ENCODE results near the gene TEX261.
"Not testable (repeated sequence)": the region's sequence is repeated elsewhere in the genome, so short reads cannot be mapped to it uniquely, and the experiment has no call there.

The TEX261 gene

GRCh38 chr2:70994699-70995425, at the start of gene TEX261:
TEX261 (minus strand) TSS chr2:70994873; CDS start chr2:70994757, 116 bp downstream.
- H3K9ac ChIP-seq (ENCODE audit: low read depth in 1 of 2, low read length in 2 of 2): peak within 1 kb of the TSS; percentile 79 to 82
- peak within 1 kb of the TSS; percentile 86 to 89 for H3K4me3 ChIP-seq (ENCODE audit: low read length in 2 of 2)
- no peaks in the 10 kb centered on the region for H3K9me3 ChIP-seq (ENCODE audit: control insufficient read depth in 2 of 2, low read length in 2 of 2)
- H3K27ac ChIP-seq (ENCODE audit: low read depth in 2 of 2, low read length in 2 of 2): peak within 1 kb of the TSS; percentile 49 to 65
- peaks cover 7 to 22% of the 10 kb centered on the region in 2 donors for H3K36me3 ChIP-seq (ENCODE audit: control insufficient read depth in 2 of 2, insufficient read depth in 2 of 2, low read length in 2 of 2)
- H3K4me1 ChIP-seq (ENCODE audit: control insufficient read depth in 2 of 2, insufficient read depth in 2 of 2, low read length in 2 of 2): peaks cover 12% of the 10 kb centered on the region in 2 donors
- no peaks in the 10 kb centered on the region for H3K27me3 ChIP-seq (ENCODE audit: control insufficient read depth in 2 of 2, insufficient read depth in 2 of 2, low read length in 2 of 2)

- Histone ChIP-seq H3K9me3 (ENCODE audit: control insufficient read depth in 2 of 2, low read length in 2 of 2) (no peaks in the 10 kb centered on the region), H3K36me3 (ENCODE audit: control insufficient read depth in 2 of 2, insufficient read depth in 2 of 2, low read length in 2 of 2) (no peaks in the 10 kb centered on the region), H3K9ac (ENCODE audit: low read depth in 1 of 2, low read length in 2 of 2) (no peak overlapping the region), H3K27me3 (ENCODE audit: control insufficient read depth in 2 of 2, insufficient read depth in 2 of 2, low read length in 2 of 2) (no peaks in the 10 kb centered on the region), H3K27ac (ENCODE audit: low read depth in 2 of 2, low read length in 2 of 2) (no peak overlapping the region), H3K4me1 (ENCODE audit: control insufficient read depth in 2 of 2, insufficient read depth in 2 of 2, low read length in 2 of 2) (no peaks in the 10 kb centered on the region), H3K4me3 (ENCODE audit: low read length in 2 of 2) (no peak overlapping the region)
Observed at GRCh38 chr2:71043531-71044407, 49.1 kb upstream of the TEX261 start.

- no peaks in the 10 kb centered on the region for H3K4me1 ChIP-seq (ENCODE audit: control insufficient read depth in 2 of 2, insufficient read depth in 2 of 2, low read length in 2 of 2)
- H3K9ac ChIP-seq (ENCODE audit: low read depth in 1 of 2, low read length in 2 of 2): no peak overlapping the region
- H3K9me3 ChIP-seq (ENCODE audit: control insufficient read depth in 2 of 2, low read length in 2 of 2): no peaks in the 10 kb centered on the region
- no peak overlapping the region for H3K4me3 ChIP-seq (ENCODE audit: low read length in 2 of 2)
- H3K27ac ChIP-seq (ENCODE audit: low read depth in 2 of 2, low read length in 2 of 2): no peak overlapping the region
- no peaks in the 10 kb centered on the region for H3K27me3 ChIP-seq (ENCODE audit: control insufficient read depth in 2 of 2, insufficient read depth in 2 of 2, low read length in 2 of 2)
- H3K36me3 ChIP-seq (ENCODE audit: control insufficient read depth in 2 of 2, insufficient read depth in 2 of 2, low read length in 2 of 2): no peaks in the 10 kb centered on the region
Observed at GRCh38 chr2:71042287-71042686, 47.6 kb upstream of the TEX261 start.

GRCh38 chr2:71036296-71036695, 41.6 kb upstream of the TEX261 start:
- H3K9me3 ChIP-seq (ENCODE audit: control insufficient read depth in 2 of 2, low read length in 2 of 2); H3K4me1 ChIP-seq (ENCODE audit: control insufficient read depth in 2 of 2, insufficient read depth in 2 of 2, low read length in 2 of 2); H3K36me3 ChIP-seq (ENCODE audit: control insufficient read depth in 2 of 2, insufficient read depth in 2 of 2, low read length in 2 of 2); H3K9ac ChIP-seq (ENCODE audit: low read depth in 1 of 2, low read length in 2 of 2); H3K27me3 ChIP-seq (ENCODE audit: control insufficient read depth in 2 of 2, insufficient read depth in 2 of 2, low read length in 2 of 2); H3K4me3 ChIP-seq (ENCODE audit: low read length in 2 of 2); H3K27ac ChIP-seq (ENCODE audit: low read depth in 2 of 2, low read length in 2 of 2): not testable (repeated sequence)

- not testable (repeated sequence) for H3K27ac ChIP-seq (ENCODE audit: low read depth in 2 of 2, low read length in 2 of 2)
- H3K4me3 ChIP-seq (ENCODE audit: low read length in 2 of 2): peak overlapping the region in 1 of 2 donors; percentile 7
Observed at GRCh38 chr2:71023553-71024243, 29.0 kb upstream of the TEX261 start.

GRCh38 chr2:71021394-71021793, 26.7 kb upstream of the TEX261 start:
- H3K4me1 ChIP-seq (ENCODE audit: control insufficient read depth in 2 of 2, insufficient read depth in 2 of 2, low read length in 2 of 2); H3K27me3 ChIP-seq (ENCODE audit: control insufficient read depth in 2 of 2, insufficient read depth in 2 of 2, low read length in 2 of 2); H3K9me3 ChIP-seq (ENCODE audit: control insufficient read depth in 2 of 2, low read length in 2 of 2); H3K4me3 ChIP-seq (ENCODE audit: low read length in 2 of 2); H3K27ac ChIP-seq (ENCODE audit: low read depth in 2 of 2, low read length in 2 of 2); H3K9ac ChIP-seq (ENCODE audit: low read depth in 1 of 2, low read length in 2 of 2); H3K36me3 ChIP-seq (ENCODE audit: control insufficient read depth in 2 of 2, insufficient read depth in 2 of 2, low read length in 2 of 2): not testable (repeated sequence)

More at GRCh38 chr2:71023553-71024243, 29.0 kb upstream of the TEX261 start:
- H3K9me3 ChIP-seq (ENCODE audit: control insufficient read depth in 2 of 2, low read length in 2 of 2); H3K36me3 ChIP-seq (ENCODE audit: control insufficient read depth in 2 of 2, insufficient read depth in 2 of 2, low read length in 2 of 2); H3K27me3 ChIP-seq (ENCODE audit: control insufficient read depth in 2 of 2, insufficient read depth in 2 of 2, low read length in 2 of 2); H3K4me1 ChIP-seq (ENCODE audit: control insufficient read depth in 2 of 2, insufficient read depth in 2 of 2, low read length in 2 of 2); H3K9ac ChIP-seq (ENCODE audit: low read depth in 1 of 2, low read length in 2 of 2): not testable (repeated sequence)

- not testable (repeated sequence) for H3K9me3 ChIP-seq (ENCODE audit: control insufficient read depth in 2 of 2, low read length in 2 of 2); H3K4me1 ChIP-seq (ENCODE audit: control insufficient read depth in 2 of 2, insufficient read depth in 2 of 2, low read length in 2 of 2); H3K27me3 ChIP-seq (ENCODE audit: control insufficient read depth in 2 of 2, insufficient read depth in 2 of 2, low read length in 2 of 2); H3K27ac ChIP-seq (ENCODE audit: low read depth in 2 of 2, low read length in 2 of 2); H3K9ac ChIP-seq (ENCODE audit: low read depth in 1 of 2, low read length in 2 of 2); H3K4me3 ChIP-seq (ENCODE audit: low read length in 2 of 2); H3K36me3 ChIP-seq (ENCODE audit: control insufficient read depth in 2 of 2, insufficient read depth in 2 of 2, low read length in 2 of 2)
Observed at GRCh38 chr2:71019989-71020388, 25.3 kb upstream of the TEX261 start.

- Histone ChIP-seq H3K27me3 (ENCODE audit: control insufficient read depth in 2 of 2, insufficient read depth in 2 of 2, low read length in 2 of 2) (no peaks in the 10 kb centered on the region), H3K36me3 (ENCODE audit: control insufficient read depth in 2 of 2, insufficient read depth in 2 of 2, low read length in 2 of 2) (no peaks in the 10 kb centered on the region), H3K4me3 (ENCODE audit: low read length in 2 of 2) (no peak overlapping the region), H3K9me3 (ENCODE audit: control insufficient read depth in 2 of 2, low read length in 2 of 2) (no peaks in the 10 kb centered on the region), H3K9ac (ENCODE audit: low read depth in 1 of 2, low read length in 2 of 2) (no peak overlapping the region), H3K27ac (ENCODE audit: low read depth in 2 of 2, low read length in 2 of 2) (no peak overlapping the region), H3K4me1 (ENCODE audit: control insufficient read depth in 2 of 2, insufficient read depth in 2 of 2, low read length in 2 of 2) (no peaks in the 10 kb centered on the region)
Observed at GRCh38 chr2:71018625-71019024, 24.0 kb upstream of the TEX261 start.

- H3K27ac ChIP-seq (ENCODE audit: low read depth in 2 of 2, low read length in 2 of 2); H3K9ac ChIP-seq (ENCODE audit: low read depth in 1 of 2, low read length in 2 of 2); H3K27me3 ChIP-seq (ENCODE audit: control insufficient read depth in 2 of 2, insufficient read depth in 2 of 2, low read length in 2 of 2); H3K4me3 ChIP-seq (ENCODE audit: low read length in 2 of 2); H3K9me3 ChIP-seq (ENCODE audit: control insufficient read depth in 2 of 2, low read length in 2 of 2); H3K36me3 ChIP-seq (ENCODE audit: control insufficient read depth in 2 of 2, insufficient read depth in 2 of 2, low read length in 2 of 2); H3K4me1 ChIP-seq (ENCODE audit: control insufficient read depth in 2 of 2, insufficient read depth in 2 of 2, low read length in 2 of 2): not testable (repeated sequence)
Observed at GRCh38 chr2:71011786-71012185, 17.1 kb upstream of the TEX261 start.

- Histone ChIP-seq H3K9ac (ENCODE audit: low read depth in 1 of 2, low read length in 2 of 2) (no peak overlapping the region), H3K36me3 (ENCODE audit: control insufficient read depth in 2 of 2, insufficient read depth in 2 of 2, low read length in 2 of 2) (no peaks in the 10 kb centered on the region), H3K4me3 (ENCODE audit: low read length in 2 of 2) (no peak overlapping the region), H3K9me3 (ENCODE audit: control insufficient read depth in 2 of 2, low read length in 2 of 2) (no peaks in the 10 kb centered on the region), H3K27me3 (ENCODE audit: control insufficient read depth in 2 of 2, insufficient read depth in 2 of 2, low read length in 2 of 2) (peaks cover 0 to 2% of the 10 kb centered on the region in 2 donors), H3K4me1 (ENCODE audit: control insufficient read depth in 2 of 2, insufficient read depth in 2 of 2, low read length in 2 of 2) (no peaks in the 10 kb centered on the region), H3K27ac (ENCODE audit: low read depth in 2 of 2, low read length in 2 of 2) (no peak overlapping the region)
Observed at GRCh38 chr2:71008342-71008741, 13.7 kb upstream of the TEX261 start.

All from mucosa of rectum (tissue), 2 donors.